DMS114 treated with DMSO at 0.1 percent for 48 hours (cell line): ENCODE results near the gene CCT4.
"Not testable (repeated sequence)": the region's sequence is repeated elsewhere in the genome, so short reads cannot be mapped to it uniquely, and the experiment has no call there.

ENCODE experiments used
- DNase-seq: peaks from one replicate; lab custom pipeline; 2025; ENCODE audit not compliant: unreplicated experiment; lab: John Stamatoyannopoulos, UW

CCT4 gene, protein sequence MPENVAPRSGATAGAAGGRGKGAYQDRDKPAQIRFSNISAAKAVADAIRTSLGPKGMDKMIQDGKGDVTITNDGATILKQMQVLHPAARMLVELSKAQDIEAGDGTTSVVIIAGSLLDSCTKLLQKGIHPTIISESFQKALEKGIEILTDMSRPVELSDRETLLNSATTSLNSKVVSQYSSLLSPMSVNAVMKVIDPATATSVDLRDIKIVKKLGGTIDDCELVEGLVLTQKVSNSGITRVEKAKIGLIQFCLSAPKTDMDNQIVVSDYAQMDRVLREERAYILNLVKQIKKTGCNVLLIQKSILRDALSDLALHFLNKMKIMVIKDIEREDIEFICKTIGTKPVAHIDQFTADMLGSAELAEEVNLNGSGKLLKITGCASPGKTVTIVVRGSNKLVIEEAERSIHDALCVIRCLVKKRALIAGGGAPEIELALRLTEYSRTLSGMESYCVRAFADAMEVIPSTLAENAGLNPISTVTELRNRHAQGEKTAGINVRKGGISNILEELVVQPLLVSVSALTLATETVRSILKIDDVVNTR

DNA sequence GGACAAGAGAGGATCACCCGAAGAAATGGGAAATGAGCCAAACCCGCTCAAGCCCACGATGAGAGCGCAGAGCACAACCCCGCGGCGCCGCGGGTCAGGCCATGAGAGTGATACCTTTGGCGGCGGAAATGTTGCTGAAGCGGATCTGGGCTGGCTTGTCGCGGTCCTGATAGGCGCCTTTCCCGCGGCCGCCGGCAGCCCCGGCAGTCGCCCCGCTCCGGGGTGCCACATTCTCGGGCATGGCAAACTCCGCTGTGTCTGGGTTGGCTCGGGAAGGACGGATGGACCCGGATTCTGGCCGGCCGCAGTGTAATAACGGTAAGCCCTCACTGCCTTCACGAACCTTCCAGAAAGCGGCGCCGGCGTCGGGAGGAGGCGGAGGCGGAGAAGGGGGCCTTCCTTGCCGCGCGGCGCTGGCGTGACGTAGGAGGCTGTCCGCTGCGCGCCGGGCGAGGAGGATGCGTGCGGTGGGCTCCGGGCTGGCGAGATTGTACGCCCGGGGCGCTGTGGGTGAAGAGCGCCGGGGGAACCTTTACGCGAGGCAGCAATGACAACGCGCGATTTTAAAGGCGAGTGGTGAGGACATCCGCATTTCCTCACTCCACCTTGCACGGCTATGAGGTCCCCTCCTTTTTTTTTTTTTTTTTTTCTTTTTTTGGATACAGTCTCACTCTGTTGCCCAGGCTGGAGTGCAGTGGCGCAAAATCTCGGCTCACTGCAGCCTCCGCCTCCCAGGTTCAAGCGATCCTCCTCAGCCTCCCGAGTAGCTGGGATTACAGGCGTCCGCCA, at the start of gene CCT4:
Gene CCT4 (minus strand): TSS at position 390 of the 789 bp plus-strand sequence. CDS start 149 bp downstream, at position 241.
- DNase-seq, result peak; percentile 54

DNA sequence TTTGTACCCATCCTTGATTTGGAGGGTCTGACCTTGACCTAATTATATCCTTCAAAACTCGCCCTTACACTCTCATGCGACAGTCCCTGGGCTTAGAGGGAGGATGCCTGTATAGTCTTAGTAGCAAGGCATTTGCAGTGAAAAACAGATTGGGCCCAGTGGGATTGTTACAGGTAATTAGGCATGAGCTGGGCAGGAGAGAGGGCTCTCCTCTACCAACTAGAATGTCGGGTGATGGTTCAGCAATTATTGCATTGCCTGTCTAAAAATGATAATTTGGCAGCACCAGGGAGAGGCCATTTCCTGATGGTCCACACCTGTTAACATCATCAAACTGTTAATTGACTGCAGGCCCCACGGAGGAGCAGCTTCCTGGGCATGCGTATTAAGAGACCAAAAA, 49.4 kb upstream of the CCT4 start:
- no peak for DNase-seq

DNA sequence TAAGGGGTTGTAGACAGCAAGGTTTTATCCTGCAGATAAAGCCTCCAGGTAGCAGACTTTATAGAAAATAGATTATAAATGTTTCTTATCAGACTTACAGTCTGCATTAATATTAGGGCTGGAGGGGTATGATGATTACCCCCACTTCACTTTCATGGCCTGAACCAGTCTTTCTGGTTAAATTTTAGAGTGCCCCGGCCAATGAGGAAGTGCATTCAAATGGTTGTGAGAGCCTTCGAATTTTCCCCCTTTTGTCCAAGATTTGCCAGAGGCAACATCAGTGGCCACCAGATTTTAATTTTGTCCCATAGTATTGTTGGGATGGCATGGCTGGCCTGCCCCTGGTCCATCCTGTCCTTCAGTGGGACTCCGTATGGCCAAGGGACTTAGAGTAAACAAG, 48.6 kb upstream of the CCT4 start:
- DNase-seq, result no peak

DNA sequence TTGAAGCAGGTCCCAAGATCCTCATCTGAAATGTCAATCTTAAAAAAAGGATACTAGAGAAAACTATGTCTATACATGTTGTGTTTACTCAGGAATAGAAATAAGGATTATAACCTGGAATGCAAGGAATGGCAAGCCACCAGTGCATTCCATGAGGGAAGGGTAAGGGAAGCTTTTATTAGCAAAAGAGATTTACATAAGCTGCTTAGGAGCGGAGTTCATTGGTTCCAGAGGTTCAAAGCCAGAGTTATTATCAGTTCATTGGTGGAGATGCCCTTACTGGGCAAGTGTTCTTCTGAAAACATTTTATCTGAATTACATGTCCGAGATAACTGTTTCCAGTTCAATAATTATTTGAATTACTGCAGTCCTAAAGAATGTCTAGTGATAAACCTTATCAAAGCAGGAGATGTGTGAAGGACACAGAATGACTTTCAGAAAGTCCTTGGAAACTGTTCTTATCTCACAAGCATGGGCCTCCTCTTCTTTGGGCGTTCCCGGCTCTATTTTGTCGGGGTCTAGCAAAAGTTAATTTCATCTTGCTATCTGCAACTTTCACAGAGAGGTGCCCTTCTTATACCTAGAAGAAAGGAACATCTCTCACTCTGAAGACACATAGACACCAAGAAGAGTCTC, 40.5 kb upstream of the CCT4 start:
- DNase-seq, result no peak

DNA sequence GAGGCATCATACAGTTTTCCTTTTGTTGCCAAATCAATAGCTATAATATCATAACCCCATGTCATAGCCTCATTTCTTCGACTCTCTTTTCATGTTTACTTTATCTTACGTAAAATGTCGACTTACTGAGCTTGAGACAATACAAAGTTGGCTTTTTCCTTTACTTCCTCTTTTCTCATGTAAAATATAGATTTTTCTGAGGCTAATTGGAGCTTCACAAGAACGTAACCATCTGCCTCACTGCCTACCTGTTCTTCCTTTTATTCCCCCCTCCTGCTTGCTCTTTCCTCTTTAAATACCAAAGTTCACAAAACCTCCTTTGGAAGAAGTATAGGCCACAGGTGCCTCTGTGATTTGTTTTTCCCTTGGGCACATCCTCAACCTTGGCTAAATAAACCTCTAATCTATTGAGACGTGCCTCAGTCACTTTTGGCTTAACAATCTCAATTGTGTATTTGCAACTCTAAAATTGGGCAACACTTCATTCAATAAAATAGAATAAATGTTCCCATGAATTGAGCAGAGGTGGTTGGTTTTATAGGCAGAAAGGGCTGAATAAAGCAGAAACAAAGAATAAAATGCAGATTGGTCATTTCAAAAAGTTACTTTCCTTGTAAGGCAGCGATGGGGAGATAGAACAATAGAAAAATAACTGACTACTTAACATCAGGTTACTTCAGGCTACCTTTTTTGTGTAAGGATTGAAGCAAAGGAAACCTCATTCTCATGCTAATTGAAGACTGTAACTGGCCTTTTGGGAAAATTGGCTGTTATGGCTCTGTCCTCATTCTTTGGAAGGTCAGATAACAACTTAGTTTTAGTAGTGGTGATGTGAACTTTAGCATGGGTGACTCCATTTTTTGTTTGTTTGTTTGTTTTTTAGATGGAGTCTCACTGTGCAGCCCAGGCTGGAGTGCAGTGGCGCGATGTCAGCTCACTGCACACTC, 38.3 kb upstream of the CCT4 start:
- no peak for DNase-seq

DNA sequence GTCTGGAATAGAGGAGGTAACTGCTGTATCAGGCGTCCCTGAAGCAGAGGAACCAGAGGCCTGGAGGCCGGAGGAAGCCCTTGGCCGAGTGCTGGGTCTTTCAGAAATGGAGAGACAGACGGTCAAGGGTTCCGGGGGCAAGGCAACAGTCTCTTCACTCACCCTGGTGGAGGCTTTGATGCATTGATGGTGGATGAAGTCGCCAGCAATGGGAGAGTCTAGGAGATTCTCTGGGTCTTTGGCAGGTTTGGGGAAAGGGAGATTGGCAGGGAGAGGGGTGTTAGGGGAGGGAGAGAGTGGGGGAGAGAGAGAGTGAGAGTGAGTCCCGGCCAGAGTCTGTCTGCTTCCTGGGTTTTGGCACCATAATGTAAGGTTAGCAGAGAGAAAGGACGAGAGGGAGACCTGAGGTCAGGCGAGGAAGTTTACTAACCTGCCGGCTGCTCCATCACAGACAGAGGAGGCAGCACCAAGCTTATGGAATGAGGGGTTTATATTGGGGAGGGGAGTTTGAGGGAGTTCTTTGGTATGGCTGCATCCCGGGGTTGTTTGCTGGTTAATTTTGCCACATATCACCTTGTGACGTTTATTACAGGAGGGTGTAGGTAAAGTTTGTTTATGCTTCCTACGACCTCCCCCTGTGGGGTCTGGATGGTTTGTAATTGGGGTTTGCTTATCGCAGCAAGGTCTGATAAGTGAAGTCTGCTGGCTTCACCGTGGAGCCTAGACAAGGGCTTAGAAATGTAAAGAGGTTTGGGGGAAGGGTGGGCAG, 36.6 kb upstream of the CCT4 start:
- no peak for DNase-seq

DNA sequence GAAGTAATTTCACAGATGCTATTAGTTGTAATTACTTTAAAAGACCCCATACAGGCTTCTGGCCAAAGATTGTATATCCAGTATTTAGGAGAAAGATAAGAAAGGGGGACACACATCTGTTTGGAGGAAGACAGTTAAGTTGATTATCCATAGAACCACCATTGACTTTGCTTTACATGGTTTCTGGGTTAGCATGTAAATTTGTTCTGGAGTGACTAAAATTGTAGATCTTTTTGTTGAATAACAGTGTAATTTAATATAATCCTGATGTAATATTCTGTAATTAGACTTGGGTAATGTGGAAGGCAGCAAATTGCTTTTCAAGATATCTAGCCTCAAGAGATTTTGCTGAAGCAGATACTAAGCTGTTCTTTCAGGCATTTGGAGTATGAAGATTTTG, 34.3 kb upstream of the CCT4 start:
- DNase-seq, result no peak

DNA sequence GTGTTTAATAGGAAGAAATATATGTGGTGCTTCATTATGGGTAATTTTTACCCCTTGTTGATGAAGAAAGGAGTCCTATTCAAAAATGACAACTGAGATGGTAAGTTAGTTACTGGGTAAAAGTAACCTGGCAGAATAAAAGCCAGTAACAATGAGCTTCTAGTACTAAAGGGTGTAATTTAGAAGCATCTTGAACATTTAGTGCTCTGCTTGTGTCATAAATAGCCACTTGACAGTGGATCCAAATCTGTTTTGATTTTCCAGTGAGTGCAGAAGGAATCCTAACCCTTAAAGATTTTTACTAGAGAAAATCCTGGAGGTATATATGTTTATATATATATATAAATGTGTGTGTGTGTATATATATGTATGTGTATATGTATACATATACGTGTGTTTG, 32.1 kb upstream of the CCT4 start:
- DNase-seq, result no peak

DNA sequence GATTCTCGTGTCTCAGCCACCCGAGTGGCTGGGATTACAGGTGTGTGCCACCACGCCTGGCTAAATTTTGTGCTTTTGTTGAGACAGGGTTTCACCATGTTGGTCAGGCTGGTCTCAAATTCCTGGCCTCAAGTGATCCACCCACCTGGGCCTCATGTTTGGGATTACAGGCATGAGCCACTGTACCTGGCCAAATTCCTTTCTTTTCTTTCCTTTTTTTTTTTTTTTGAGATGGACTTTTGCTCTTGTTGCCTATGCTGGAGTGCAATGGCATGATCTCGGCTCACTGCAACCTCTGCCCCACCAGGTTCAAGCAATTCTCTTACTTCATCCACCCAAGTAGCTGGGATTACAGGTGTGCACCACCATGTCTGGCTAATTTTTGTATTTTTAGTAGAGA, 26.3 kb upstream of the CCT4 start:
- DNase-seq, result not testable (repeated sequence)

DNA sequence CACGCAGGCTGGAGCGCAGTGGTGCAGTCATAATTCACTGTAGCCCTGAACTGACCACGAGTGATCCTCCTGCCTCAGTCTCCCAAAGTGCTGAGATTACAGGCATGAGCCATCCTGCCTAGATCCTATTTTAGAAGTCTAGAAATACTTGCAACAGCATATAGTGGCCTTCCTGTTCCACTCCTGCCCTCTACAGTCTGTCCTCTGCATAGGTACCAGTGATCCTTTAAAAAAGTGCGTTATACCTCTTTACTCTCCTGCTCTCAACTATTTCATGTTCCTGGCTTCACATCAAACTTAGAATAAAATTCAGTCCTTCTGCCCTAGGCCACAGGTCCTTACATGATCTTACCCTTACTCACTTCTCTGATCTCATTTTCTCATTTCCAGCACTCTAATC, 23.1 kb upstream of the CCT4 start:
- DNase-seq, result no peak

DNA sequence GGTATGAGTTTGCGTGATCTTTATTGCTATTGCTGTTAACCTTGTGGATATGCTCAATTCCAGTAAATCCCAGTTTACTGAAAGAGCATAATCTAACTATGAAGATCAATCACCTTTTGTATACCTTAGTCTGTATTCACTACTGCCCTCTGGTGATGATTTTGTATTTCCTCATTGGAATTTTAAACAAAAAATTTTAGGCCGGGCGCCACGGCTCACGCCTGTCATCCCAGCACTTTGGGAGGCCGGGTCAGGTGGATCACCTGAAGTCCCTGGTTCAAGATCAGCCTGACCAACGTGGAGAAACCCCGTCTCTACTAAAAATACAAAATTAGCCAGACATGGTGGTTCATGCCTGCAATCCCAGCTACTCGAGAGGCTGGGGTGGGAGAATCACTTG, 22.1 kb upstream of the CCT4 start:
- DNase-seq, result peak; percentile 7

DNA sequence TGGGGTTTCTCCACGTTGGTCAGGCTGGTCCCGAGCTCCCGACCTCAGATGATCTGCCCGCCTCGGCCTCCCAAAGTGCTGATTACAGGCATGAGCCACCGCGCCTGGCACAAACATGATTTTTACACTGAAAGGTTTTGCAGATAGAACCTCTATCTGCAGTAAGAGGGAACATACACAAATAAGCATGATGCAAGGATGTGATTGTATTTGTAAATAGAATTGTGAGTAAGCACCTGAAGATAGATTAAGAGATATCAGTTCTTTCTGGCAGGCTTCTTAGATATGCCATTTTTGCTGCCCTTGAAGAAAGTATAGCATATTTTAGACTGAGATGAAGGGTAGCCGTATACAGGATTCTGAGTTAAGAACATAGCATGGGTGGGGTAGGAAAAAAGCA, 20.7 kb upstream of the CCT4 start:
- DNase-seq, result no peak

DNA sequence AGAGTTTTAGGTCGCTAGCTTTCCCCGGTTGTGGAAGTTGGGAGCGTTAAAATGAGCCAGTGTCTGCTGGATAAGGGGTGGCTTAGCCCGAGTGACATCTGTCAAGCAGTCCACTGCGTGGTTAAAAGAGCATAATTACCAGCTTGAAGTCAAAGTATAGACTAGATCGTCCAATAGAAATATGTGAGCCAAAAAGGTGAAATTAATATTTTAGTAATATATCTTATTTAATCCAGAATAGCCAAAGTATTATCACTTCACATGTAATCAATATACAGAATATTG, 17.7 kb upstream of the CCT4 start:
- no peak for DNase-seq

DNA sequence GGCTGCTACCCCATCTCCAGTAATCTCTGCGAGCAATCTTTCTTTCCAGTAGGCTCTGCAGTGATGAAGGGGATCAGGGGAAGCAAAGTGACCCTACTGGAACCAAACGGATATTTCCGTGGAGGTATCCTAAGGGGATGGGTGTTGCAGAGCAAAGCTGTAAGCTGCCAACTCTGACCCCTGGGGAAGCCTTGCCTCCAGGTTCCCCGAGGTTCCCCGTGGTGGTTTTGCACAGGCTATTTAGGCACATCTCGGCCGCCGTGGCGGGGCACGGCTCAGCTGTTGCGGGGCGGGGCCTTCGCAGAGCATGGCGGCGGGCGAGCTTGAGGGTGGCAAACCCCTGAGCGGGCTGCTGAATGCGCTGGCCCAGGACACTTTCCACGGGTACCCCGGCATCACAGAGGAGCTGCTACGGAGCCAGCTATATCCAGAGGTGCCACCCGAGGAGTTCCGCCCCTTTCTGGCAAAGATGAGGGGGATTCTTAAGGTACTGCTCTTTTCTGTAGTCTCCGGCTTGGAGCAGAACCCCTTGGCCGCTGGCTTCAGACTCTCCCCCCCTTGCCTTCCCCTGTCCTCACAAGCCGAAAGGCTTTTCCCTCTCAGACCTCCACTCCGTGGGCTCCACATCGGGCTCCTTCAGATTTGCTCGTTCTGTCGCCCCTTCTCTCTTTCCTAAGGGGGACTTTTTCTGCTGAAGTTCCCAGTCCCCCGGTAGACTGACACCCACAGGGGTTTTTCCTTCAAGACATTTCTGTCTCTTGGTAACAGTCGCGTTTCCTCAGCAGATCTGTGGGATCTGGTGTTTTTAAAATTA, 17.1 kb upstream of the CCT4 start, which contains the start of gene COMMD1:
Gene COMMD1 (plus strand): TSS at position 303 of the 814 bp plus-strand sequence. CDS start 5 bp downstream, at position 308.
- DNase-seq, result peak; percentile 56

DNA sequence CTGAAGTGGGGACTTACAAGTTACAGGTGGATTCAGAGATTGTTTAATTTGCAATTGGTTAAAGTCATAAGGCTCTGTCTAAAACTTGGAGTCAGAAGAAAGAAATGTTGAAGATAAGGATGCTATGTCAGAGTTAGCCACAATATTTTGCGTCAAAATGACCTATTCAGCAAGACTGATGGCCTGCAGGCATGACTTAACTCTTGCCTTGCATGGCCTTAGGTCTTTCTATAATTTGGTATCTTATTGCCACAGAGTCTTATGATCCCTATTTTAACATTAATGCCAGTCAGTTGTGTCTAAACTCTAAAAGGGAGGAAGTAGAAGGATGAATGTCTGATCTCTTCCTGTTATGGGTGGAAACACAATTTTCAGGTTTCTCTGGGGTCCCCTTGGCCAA, 11.8 kb upstream of the CCT4 start:
- DNase-seq, result no peak

DNA sequence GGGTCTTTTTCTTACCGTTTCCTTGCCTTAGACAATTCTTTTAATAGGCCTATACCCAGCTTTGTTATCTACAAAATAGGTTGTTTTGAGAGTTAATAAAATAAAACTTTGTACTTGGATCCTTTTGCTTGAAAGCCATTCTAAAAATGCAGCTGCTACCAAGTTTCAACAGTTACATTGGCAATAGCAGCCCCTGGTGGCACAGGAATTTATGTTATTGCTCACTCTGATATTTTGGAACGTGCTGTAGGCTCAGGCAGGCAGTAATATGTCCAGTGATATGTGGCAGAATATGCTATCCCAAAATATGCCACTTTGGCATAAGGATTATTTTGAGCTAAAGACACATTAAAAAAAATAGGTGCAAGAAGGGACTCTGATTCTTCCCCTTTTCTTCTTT, 10.4 kb upstream of the CCT4 start:
- DNase-seq, result peak; percentile 17

DNA sequence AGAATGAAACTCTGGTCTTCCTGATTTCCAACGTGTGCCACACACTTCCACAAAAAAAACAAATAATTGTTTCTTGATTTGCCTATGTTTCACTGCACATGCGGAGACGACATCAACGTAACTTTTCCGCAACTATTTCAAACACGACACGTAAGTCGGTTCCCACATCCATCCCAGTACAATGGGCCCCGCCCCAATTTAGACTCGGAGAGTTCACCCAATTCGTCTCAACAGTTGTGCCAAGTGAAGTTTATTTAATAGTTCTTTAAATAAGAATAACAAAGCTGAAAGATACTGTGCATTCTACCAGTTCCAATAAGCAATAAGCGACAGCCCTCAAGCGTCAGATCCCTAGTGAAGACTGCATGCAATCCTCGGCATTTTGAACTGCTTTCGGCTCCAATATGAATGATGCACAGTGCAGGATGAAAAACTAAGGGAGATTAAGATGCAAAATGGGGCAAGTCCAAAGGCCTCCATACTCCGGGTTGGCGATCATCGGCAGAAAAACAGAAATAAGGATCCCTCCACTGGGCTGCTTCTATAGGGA, 664 bp downstream of the CCT4 start:
- DNase-seq, result peak; percentile 44

DNA sequence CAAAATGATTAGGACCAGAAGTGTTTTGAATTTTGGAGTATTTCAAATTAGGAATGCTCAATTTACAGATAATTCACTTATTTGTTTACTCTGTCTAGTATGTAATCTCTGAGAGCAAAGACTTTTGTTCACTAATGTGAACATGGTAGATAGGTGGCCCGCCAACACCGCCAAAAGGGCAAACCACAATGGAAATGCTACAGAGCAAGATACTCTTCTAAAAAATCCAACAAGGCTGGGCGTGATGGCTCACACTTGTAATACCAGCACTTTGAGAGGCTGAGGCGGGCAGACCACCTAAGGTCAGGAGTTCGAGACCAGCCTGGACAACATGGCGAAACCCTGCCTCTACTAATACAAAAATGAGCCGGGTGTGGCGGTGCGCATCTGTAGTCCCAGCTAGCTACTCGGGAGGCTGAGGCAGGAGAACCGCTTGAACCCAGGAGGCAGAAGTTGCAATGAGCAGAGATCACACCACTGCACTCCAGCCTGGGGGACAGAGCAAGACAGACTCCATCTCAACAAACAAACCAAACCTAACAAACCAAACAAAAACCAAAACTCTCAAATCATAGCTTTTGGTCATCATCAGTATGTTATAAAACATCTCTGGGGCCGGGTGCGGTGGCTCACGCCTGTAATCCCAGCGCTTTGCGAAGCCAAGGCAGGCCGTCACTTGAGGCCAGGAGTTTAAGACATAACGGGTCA, 2.4 kb downstream of the CCT4 start:
- no peak for DNase-seq
